OCI-LY7 (cell line): ENCODE measurements around the gene FHL1. TPM values are rescaled to one million over a fixed set of nuclear protein-coding genes. Genes with fewer than 3 reads are reported as not detected.

Experiments used
- BruUV-seq: library from RNA; stranded (reverse); fragments of 400-500 nt; replicated peaks from 2 replicates; lab custom pipeline; 2021; lab: Mats Ljungman, UMichigan
- CTCF ChIA-PET: fragments of 300-600 bp; sonication (Branson Sonifier 250); formaldehyde crosslinking; loops from one replicate; lab custom pipeline; 2022; ENCODE audit warnings: antibody characterized with exemption; ENCODE audit not compliant: unreplicated experiment; lab: Charles Lee
- POLR2A ChIA-PET: fragments of 300-600 bp; sonication (Branson Sonifier 250); formaldehyde crosslinking; loops from one replicate; lab custom pipeline; 2022; ENCODE audit warnings: antibody characterized with exemption; lab: Charles Lee
- DNase-seq: peaks from one replicate; pipeline ENCODE4 v3.0.0-alpha.2; 2015; ENCODE audit warnings: low spot score
- H2AFZ ChIP-seq: fragments of 200-600 bp; sonication (generic), shearing (Covaris generic); 2 replicates; pipeline ENCODE4 v1.6.1; 2014; ENCODE audit warnings: mild to moderate bottlenecking, antibody characterized with exemption, low read length, moderate library complexity
- H3K27ac ChIP-seq: fragments of 200-600 bp; sonication (generic); 2 replicates; pipeline ENCODE4 v1.5.1; 2014; ENCODE audit warnings: mixed run types, low read depth, mild to moderate bottlenecking, moderate library complexity, low read length, inconsistent platforms; ENCODE audit not compliant: poor library complexity, severe bottlenecking
- H3K36me3 ChIP-seq: fragments of 200-600 bp; sonication (generic); 2 replicates; pipeline ENCODE4 v1.6.1; 2014; ENCODE audit warnings: mild to moderate bottlenecking, antibody characterized with exemption, low read length, moderate library complexity, mixed read lengths; ENCODE audit not compliant: insufficient read depth
- H3K4me1 ChIP-seq: fragments of 200-600 bp; sonication (generic); 2 replicates; pipeline ENCODE4 v1.5.1; 2014; ENCODE audit warnings: mild to moderate bottlenecking, low read length; ENCODE audit not compliant: insufficient read depth, poor library complexity, severe bottlenecking
- H3K4me2 ChIP-seq: fragments of 200-600 bp; sonication (generic); 2 replicates; pipeline ENCODE4 v1.6.1; 2014; ENCODE audit warnings: mild to moderate bottlenecking, low read length
- H3K4me3 ChIP-seq: fragments of 200-600 bp; sonication (generic); 2 replicates; pipeline ENCODE4 v1.5.1; 2014; ENCODE audit warnings: mild to moderate bottlenecking, low read depth, low read length; ENCODE audit not compliant: poor library complexity, severe bottlenecking
- H3K79me2 ChIP-seq: fragments of 200-600 bp; sonication (generic); 2 replicates; pipeline ENCODE4 v1.6.1; 2016; ENCODE audit warnings: low read depth, mild to moderate bottlenecking, low read length, moderate library complexity, mixed read lengths; ENCODE audit not compliant: insufficient read depth
- H3K9me2 ChIP-seq: fragments of 200-600 bp; sonication (generic); 2 replicates; pipeline ENCODE4 v1.6.1; 2016; ENCODE audit warnings: mild to moderate bottlenecking, low read length, mixed read lengths; ENCODE audit not compliant: insufficient read depth
- H3K9me3 ChIP-seq: fragments of 200-600 bp; sonication (generic); 2 replicates; pipeline ENCODE4 v1.6.1; 2014; ENCODE audit warnings: mild to moderate bottlenecking, mixed run types, low read length, mixed read lengths
- H4K20me1 ChIP-seq: fragments of 200-600 bp; sonication (generic); 2 replicates; pipeline ENCODE4 v1.6.1; 2014; ENCODE audit warnings: mild to moderate bottlenecking, antibody characterized with exemption, low read length, moderate library complexity, mixed read lengths; ENCODE audit not compliant: insufficient read depth
- EZH2phosphoT487 ChIP-seq: fragments of 200-600 bp; sonication (generic); IDR thresholded peaks from 2 replicates; pipeline ENCODE4 v1.6.1; 2018; ENCODE audit warnings: low read depth, borderline replicate concordance, mild to moderate bottlenecking, mixed run types, antibody characterized with exemption, low read length, moderate library complexity, mixed read lengths
- intact Hi-C: fragments of 100-400 bp; cut with micrococcal nuclease; formaldehyde crosslinking; loops from one replicate; pipeline ENCODE4 v1.10.0; 2022; ENCODE audit not compliant: unreplicated experiment
- total RNA-seq, 2 experiments: library from RNA; depleted of rRNA in 1 of 2; stranded (reverse); fragments of >200 nt in 1 of 2; shearing (Covaris generic) in 1 of 2; gene quantifications; 2 replicates each; pipeline ENCODE4 v1.2.3, GENCODE V29; 2014 to 2022
- TF ChIP-seq, protein P1 (sequence below): fragments of 200-600 bp; sonication (generic); conservative IDR thresholded peaks from 2 replicates; pipeline ENCODE4 v1.5.1; 2014; ENCODE audit warnings: mild to moderate bottlenecking, antibody characterized with exemption, low read length, moderate library complexity, mixed read lengths

The FHL1 gene
- total RNA-seq, 2 experiments from 2014 or later, result 1.4 TPM; not detected in 1

- POLR2A ChIA-PET, result no interaction called here
Observed at GRCh38 chrX:136200466-136200865, 53.1 kb downstream of the FHL1 start.

GRCh38 chrX:136201601-136202000 is 54.3 kb downstream of the FHL1 start:
- no peaks in the 10 kb centered on the region for H4K20me1 ChIP-seq
- no peak overlapping the region for H3K4me3 ChIP-seq
- H3K4me1 ChIP-seq, result no peaks in the 10 kb centered on the region
- H3K9me3 ChIP-seq, result no peaks in the 10 kb centered on the region
- intact Hi-C loops, result loop anchor here (5.0 kb wide), 1 partner anchor 174 kb away; no protein-coding TSS in a partner anchor
- no peaks in the 10 kb centered on the region for H3K36me3 ChIP-seq
- POLR2A ChIA-PET, result no interaction called here
- no peak overlapping the region for H3K27ac ChIP-seq
- no peak overlapping the region for H3K4me2 ChIP-seq
- H3K9me2 ChIP-seq, result no peaks in the 10 kb centered on the region
- BruUV-seq, result no TSS peak
- no peaks in the 10 kb centered on the region for H3K79me2 ChIP-seq
- no peak for TF ChIP-seq EZH2phosphoT487
- TF ChIP-seq, protein P1, sequence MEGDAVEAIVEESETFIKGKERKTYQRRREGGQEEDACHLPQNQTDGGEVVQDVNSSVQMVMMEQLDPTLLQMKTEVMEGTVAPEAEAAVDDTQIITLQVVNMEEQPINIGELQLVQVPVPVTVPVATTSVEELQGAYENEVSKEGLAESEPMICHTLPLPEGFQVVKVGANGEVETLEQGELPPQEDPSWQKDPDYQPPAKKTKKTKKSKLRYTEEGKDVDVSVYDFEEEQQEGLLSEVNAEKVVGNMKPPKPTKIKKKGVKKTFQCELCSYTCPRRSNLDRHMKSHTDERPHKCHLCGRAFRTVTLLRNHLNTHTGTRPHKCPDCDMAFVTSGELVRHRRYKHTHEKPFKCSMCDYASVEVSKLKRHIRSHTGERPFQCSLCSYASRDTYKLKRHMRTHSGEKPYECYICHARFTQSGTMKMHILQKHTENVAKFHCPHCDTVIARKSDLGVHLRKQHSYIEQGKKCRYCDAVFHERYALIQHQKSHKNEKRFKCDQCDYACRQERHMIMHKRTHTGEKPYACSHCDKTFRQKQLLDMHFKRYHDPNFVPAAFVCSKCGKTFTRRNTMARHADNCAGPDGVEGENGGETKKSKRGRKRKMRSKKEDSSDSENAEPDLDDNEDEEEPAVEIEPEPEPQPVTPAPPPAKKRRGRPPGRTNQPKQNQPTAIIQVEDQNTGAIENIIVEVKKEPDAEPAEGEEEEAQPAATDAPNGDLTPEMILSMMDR, result no peak
- H2AFZ ChIP-seq, result no peak overlapping the region
- CTCF ChIA-PET, result no interaction called here
- DNase-seq, result no peak

More at GRCh38 chrX:136200466-136200865, 53.1 kb downstream of the FHL1 start:
- Histone ChIP-seq H3K9me2 (no peaks in the 10 kb centered on the region), H3K36me3 (no peaks in the 10 kb centered on the region), H3K4me1 (no peaks in the 10 kb centered on the region), H3K9me3 (no peaks in the 10 kb centered on the region), H4K20me1 (no peaks in the 10 kb centered on the region), H3K27ac (no peak overlapping the region), H3K4me3 (no peak overlapping the region), H3K4me2 (no peak overlapping the region), H3K79me2 (no peaks in the 10 kb centered on the region), H2AFZ (no peak overlapping the region)
- intact Hi-C loops, result loop anchor here (5.0 kb wide), 1 partner anchor 173 kb away; no protein-coding TSS in a partner anchor
- CTCF ChIA-PET, result no interaction called here
- TF ChIP-seq, protein P1, result peak; percentile 63
- TF ChIP-seq EZH2phosphoT487, result no peak
- peak; percentile 1 for DNase-seq
- no TSS peak for BruUV-seq

DNA sequence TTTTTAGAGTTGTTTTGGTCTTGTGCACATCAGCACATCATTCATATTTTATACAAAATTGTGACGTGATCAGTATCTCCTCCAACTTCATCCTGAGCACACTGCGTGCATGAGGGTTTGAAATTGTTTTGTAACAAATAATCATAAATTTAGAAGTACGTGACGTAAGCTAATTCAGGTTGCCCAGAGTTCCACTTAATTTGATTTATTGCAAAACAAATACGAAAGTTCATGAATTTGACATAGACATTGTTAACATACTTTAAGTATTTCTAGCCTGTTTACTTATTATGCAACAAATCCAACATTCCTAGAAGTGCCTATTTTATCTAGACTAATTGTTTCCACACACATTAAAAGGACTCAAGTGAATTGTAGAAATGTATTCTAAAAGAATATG is 55.6 kb downstream of the FHL1 start:
- Histone ChIP-seq H3K4me2 (no peak overlapping the region), H3K4me3 (no peak overlapping the region), H3K79me2 (no peaks in the 10 kb centered on the region), H3K4me1 (no peaks in the 10 kb centered on the region), H3K9me3 (no peaks in the 10 kb centered on the region), H3K9me2 (no peaks in the 10 kb centered on the region), H3K36me3 (no peaks in the 10 kb centered on the region), H2AFZ (no peak overlapping the region), H4K20me1 (no peaks in the 10 kb centered on the region), H3K27ac (no peak overlapping the region)
- no peak for DNase-seq
- POLR2A ChIA-PET, result no interaction called here
- no TSS peak for BruUV-seq
- TF ChIP-seq EZH2phosphoT487, result no peak
- TF ChIP-seq, protein P1, result no peak
- CTCF ChIA-PET, result no interaction called here
- intact Hi-C loops, result loop anchor here (5.0 kb wide), 1 partner anchor 176 kb away; no protein-coding TSS in a partner anchor
